Islet precursor cell (in vitro differentiated cells): ENCODE results near the gene CETP.

Experiments used
- DNase-seq: peaks from one replicate; pipeline ENCODE4 v3.0.0-alpha.2; 2018

Gene CETP, protein sequence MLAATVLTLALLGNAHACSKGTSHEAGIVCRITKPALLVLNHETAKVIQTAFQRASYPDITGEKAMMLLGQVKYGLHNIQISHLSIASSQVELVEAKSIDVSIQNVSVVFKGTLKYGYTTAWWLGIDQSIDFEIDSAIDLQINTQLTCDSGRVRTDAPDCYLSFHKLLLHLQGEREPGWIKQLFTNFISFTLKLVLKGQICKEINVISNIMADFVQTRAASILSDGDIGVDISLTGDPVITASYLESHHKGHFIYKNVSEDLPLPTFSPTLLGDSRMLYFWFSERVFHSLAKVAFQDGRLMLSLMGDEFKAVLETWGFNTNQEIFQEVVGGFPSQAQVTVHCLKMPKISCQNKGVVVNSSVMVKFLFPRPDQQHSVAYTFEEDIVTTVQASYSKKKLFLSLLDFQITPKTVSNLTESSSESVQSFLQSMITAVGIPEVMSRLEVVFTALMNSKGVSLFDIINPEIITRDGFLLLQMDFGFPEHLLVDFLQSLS

DNA sequence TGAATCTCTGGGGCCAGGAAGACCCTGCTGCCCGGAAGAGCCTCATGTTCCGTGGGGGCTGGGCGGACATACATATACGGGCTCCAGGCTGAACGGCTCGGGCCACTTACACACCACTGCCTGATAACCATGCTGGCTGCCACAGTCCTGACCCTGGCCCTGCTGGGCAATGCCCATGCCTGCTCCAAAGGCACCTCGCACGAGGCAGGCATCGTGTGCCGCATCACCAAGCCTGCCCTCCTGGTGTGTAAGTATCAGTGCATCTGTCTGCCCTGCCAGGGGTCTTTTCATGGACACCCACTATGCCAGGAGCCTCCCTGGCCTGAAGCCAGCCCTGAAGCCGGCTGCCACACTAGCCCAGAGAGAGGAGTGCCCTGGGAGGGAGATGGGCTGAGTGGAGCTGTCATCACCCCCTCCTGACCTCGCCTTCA lies at the start of gene CETP:
CETP (plus strand) TSS at position 100 of the 431 bp plus-strand sequence; CDS start at position 130, 30 bp downstream.
- no peak for DNase-seq

DNA sequence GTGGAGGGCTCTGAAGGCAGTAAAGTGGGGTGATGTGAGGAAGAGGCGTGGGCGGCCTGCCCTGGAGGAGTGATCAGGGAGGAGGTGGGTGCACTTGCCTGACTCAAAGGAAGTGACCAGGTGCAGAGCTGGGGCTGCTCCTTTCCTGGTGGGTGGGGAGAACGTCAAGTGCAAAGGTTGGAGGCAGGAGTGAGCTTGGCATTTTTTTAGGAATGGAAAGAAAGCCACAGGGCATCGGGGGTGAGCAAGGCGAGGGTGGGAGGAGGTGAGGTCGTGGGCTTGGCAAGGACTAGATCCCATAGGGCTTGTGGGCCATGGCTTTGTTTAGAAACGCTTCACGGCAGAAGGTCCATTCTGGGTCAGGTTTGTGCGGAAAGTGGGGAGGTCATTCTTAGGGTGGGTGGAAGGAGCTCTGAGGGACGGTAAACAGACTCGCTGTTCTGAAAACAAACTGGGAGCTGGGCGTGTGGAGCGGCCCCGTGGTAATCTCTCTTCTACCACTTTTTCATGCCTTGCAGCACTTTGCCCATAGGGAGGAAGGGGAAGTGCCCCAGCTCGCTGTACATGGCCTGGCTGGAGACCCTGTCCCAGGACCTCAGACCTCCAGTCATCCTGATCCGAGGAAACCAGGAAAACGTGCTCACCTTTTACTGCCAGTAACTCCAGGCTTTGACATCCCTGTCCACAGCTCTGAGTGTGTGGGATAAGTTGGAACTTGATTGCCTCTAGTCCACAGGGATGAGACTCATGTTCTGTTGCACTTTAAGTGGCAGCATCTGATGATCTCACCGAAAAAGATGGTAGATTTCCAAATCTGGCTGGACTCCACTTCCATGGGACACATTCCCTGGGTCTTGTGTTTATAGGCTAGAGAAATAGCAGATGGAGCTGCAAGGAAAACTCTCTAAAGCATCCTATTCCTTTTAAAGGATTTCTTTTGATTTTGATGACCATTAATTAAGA lies 48.7 kb upstream of the CETP start:
- no peak for DNase-seq

- DNase-seq: no peak
Measured at GRCh38 chr16:56914896-56915295, 46.9 kb upstream of the CETP start.

DNA sequence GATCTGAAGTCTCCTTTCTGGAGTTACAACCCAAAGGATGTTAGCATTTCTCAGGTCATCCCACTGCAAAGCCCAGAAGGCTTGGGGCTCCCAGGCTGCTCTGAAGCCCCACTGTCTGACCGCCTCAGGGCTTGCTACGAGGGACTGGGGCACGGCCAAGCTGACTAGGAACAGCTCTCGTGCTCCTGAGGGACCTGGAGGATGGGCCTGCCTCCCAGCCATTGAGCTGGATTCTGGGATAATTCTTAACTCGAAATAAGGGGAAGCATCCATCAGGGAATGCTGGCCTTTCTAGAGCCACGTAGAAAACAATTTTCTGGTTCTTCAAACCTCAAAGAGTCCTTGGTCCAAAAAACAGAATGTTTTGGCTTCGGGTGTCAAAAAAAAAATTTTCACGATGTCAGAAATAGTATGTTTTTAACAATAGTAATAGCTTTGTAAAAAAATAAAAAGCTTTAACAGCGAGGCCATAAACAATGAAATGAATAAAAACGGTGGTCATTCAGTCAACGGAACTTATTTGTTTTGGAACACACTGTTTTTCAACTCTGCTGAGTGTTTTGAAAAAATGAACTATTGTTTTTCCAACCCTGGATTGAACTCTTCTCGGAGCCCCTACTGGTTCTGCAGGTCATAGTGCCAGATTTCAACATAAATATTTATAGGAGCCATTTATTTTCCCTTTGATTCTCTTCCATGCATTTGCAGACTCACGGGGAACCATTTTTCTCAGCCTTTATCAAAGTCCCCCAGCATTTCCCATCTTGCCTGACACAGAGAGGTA lies 46.2 kb upstream of the CETP start:
- DNase-seq: no peak

DNA sequence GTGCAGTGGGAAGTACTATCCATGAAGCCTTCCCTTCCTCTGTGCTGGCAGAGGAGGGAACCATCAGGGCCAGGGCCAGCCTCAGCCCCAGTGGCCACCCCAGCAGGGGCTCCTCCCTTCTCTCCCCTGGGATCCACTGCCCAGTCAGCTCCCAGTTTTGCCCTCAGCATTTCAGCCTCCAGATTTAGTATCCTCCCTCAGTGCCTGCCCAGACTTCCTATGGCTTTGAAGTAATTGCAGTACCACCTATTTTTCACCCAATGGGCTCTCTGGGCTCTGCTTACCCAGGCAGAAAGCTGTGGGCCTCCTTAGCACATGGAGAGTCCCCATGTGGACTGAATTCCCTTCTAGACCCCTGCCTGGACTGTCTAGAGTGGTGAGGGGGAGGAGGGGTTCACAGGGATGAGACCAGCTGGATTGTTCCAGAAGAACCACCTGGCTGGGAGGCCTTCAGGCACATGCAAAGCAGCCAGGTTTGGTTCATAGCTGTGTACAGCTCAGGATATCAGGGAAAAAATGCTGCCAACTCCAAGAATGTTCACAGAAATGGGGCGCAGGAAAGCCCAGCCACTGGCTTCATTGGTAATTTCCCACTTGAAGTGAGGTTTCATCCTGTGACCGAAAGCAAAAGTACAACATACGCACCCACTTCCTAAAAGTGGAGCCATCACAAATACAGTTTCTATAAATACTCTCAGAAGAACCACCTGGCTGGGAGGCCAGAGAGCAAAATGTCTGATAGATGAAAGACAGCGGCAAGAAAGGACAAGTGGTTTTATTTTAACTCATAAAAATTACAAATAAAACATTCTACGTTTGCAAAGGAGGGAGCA lies 45.0 kb upstream of the CETP start:
- DNase-seq: no peak

GRCh38 chr16:56918467-56919012 lies 43.2 kb upstream of the CETP start:
- DNase-seq: no peak

DNA sequence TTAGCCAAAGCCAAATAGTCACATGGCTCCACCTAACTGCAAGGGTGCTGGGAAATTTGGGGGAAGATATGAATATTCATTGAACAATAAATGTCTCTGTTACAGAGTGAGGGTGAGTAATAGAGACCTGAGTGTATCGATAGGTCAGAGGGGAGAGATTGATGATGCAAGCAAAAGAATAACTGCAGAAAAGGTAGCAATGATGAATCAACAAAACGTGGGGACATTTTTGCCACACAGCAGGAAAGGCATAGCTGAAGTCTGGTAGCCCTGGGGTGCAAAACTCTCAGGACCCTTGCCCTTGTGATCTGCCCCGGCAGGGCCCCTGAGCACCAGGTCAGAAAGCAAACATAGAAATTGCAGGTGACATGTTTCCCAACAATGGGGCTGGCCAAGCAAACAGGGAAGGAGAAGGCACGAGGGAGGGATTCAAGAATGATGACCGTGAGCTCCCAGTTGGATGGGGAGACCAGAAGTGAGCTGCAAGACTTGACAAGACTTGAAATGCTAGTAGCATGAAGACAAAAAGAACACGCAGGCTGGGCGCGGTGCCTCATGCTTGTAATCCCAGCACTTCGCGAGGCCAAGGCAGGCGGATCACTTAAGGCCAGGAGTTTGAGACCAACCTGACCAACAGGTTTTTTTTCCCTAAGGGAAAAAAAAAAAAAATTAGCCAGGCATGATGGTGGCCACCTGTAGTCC lies 42.5 kb upstream of the CETP start:
- peak; percentile 69 for DNase-seq

DNA sequence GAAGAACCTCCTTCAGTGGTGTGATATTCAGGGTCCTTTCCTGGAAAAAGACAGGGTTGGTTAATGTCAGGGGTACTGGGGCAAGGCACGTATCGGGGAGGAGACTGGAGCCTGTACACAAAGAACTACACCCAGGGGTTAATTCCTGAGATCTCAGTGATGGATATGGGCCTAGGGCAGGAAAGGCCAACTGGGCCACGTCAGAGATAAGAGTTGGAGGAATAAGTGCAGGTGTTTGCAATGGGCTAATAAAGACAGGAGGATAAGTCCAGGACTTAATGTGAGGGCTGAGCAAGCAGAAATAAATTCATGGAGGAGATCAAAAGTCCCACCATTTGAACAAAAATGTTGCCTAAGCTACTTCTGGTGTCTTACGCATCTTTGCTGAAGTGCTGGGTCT lies 40.2 kb upstream of the CETP start:
- no peak for DNase-seq

- DNase-seq: no peak
Measured at GRCh38 chr16:56923481-56924091, 38.2 kb upstream of the CETP start.

DNA sequence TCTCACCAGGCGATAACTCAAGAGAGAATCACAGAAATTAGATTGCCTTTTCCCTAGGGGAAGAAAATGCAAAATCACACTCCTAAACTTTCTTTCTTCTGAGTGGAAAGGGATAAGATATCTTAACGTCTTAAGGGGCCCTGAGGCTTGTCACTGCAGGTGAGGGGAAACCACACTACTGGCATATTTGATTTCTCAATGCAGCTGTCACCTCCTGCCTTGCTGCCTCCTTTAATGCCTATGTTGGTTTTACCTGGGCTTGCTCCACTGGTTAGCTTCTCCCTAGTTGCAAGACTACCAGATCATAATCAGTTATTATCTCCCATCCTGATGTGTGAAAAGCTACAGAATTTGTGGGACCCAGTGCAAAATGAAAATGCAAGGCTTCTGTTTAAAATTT lies 34.3 kb upstream of the CETP start:
- DNase-seq: no peak

DNA sequence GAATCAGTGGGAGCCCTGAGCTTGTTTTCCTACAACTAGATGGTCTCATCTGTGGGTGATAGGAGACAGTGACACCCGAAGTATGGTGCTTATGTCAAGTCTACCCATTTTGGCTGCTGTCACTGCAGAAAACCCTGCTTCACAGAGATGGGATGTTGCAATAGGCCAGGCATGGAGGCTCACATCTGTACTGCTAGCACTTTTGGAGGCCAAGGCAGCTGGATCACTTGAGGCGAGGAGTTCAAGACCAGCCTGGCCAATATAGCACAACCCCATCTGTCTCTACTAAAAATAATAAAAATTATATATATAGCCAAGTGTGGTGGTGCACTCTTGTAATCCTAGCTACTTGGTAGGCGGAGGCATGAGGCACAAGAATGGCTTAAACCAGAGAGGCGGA lies 32.1 kb upstream of the CETP start:
- no peak for DNase-seq

- DNase-seq: no peak
Measured at GRCh38 chr16:56930486-56931270, 31.1 kb upstream of the CETP start.

DNA sequence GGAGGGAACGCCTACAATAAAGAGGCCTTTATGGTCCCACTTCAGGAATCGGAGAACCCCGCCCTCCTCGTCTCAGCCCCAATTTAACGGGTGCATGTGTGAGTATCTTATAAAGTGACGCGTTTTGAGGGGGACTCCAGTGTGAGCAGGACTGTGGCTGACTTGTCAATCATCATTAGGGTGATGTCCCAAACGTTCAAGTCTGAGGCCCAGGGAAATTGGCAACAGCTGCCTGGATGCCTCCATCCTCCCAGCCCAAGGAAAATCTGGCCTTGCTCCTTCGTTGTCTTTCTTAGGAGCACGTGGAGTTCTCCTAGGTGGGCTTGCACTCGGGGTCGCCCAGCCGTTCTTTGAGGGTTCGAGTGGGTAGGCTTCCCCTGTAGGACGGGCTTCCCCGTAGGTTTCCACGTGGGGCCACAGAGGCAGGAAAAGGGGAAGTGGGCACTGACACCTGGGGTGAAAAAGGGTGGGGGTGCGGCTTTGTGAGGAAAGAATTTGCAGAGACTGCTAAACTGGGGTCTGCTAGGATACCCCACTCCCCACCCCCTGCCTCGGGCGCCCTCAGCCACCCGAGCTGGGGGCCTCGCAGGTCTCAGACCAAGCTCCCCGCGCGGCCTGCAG lies 30.4 kb upstream of the CETP start:
- DNase-seq: no peak

- peak; percentile 99 for DNase-seq
Measured at GRCh38 chr16:56931892-56932720, 29.6 kb upstream of the CETP start, which contains the start of gene HERPUD1. Gene HERPUD1 (plus strand): TSS chr16:56932142. CDS start chr16:56932245, 103 bp downstream.

DNA sequence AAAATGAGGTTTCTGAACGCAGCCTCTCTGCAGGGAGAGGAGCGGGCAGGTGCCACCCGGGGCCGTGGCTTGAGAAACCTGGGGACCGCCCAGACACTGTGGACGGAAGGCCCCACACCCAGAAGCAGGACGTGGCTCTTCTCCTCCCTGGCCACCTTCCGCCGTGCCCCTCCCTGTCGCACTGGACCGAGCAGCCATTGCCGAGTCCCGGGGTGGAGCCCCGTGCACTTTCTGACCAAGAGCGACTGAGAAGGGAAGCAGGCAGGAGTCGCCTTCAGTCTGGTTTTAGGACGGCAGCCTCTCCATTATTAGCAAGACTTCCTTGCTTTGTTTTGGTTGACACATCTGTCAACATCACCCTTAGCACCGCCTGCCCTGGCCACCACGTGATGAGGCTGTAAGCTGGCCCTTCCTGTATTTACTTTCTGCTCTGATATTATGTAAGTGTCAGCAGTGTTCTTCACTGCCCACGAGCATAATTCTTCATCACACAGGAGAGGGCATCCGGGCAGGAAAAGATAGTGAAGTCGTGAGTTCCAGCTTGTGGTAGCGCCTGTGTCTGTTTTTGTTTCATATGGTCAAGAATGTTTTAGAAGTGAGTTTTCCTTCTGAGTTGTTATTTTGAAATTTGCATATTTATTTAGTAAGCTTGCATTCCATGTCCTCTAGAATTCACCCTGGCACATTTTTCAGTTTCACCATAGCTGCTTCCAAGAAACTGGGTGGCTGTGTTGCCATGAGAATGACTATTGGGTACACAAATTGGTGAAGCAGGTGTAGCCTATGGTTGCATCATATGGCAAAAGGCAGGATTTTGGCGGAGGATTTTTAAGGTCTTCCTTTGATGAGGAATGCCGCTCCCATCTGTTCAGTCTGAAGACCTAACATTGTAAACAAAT lies 28.8 kb upstream of the CETP start:
- peak; percentile 75 for DNase-seq

GRCh38 chr16:56933828-56934598 lies 27.7 kb upstream of the CETP start:
- DNase-seq: no peak
